ENCODE results near the gene NXF3.
"Not testable (repeated sequence)": the region's sequence is repeated elsewhere in the genome, so short reads cannot be mapped to it uniquely, and the experiment has no call there.

NXF3 gene, protein sequence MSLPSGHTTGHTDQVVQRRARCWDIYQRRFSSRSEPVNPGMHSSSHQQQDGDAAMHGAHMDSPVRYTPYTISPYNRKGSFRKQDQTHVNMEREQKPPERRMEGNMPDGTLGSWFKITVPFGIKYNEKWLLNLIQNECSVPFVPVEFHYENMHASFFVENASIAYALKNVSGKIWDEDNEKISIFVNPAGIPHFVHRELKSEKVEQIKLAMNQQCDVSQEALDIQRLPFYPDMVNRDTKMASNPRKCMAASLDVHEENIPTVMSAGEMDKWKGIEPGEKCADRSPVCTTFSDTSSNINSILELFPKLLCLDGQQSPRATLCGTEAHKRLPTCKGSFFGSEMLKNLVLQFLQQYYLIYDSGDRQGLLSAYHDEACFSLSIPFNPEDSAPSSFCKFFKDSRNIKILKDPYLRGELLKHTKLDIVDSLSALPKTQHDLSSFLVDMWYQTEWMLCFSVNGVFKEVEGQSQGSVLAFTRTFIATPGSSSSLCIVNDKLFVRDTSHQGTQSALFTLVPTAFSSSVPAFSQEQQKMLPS

DNA sequence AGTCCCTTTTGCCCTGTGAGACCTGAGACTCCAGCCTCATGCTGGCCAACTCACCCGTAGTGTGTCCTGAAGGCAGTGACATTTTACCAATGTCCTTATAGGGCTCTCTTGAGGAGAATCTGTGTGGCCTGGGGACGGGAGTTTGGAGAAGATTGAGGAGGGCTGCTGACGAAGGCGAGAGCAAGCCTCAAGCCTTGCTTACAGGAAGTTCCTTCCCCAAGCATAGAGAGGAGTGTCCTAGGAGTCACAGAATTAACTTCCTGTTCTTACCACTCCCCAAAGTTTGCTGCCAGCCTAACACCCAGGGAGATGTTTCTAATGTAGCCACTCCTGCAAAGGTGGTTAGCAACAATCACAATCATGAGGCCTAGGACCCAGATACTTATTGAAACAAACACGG lies at the start of gene NXF3:
Gene NXF3 (minus strand): TSS at position 202 of the 400 bp plus-strand sequence. CDS start 120 bp downstream, at position 82.
- DNase-seq (ENCODE audit: low read depth in 1 of 2, low spot score in 1 of 2): no peak

DNA sequence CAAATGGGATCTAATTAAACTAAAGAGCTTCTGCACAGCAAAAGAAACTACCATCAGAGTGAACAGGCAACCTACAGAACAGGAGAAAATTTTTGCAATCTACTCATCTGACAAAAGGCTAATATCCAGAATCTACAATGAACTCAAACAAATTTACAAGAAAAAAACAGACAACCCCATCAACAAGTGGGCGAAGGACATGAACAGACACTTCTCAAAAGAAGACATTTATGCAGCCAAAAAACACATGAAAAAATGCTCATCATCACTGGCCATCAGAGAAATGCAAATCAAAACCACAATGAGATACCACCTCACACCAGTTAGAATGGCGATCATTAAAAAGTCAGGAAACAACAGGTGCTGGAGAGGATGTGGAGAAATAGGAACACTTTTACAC lies 43.6 kb upstream of the NXF3 start:
- DNase-seq (ENCODE audit: low read depth in 1 of 2, low spot score in 1 of 2): not testable (repeated sequence)

DNA sequence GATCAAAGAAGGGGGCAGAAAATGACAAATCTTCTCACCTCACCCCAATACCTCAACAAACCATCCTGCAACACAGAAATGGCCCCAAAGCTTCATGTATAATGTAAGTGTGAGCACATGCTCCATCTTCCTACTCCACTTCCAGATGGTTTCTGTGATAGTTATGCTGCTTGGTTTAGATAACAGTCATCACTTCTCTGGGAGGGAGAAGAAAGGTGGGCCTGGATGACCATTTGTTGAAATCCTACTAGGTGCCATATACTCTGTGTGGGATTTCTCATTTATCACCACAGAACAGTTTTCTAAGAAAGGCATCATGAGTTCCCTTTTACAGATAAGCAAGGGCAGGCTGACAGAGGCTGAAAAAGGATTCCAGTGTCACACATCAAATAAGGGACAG lies 31.3 kb upstream of the NXF3 start:
- no peak for DNase-seq (ENCODE audit: low read depth in 1 of 2, low spot score in 1 of 2)

DNA sequence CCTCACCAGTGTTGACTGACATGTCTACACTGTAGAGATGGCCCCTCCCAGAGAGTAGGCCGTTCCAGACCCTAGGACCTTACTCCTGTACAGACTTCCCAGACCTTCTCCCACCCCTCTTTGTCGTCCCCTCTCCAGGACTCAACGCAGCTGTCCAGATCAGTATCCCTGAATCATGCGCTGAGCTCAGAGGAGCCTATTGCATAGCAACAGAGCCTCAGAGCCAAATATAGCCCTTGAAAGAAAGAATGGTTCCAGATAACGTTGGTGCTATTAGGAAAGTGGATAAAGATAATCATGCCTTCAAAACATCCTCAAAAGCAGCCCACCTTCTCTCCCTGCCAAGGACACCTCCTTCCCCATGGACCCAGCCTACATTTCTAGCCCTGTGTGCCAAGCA lies 27.8 kb upstream of the NXF3 start:
- DNase-seq (ENCODE audit: low read depth in 1 of 2, low spot score in 1 of 2): no peak

DNA sequence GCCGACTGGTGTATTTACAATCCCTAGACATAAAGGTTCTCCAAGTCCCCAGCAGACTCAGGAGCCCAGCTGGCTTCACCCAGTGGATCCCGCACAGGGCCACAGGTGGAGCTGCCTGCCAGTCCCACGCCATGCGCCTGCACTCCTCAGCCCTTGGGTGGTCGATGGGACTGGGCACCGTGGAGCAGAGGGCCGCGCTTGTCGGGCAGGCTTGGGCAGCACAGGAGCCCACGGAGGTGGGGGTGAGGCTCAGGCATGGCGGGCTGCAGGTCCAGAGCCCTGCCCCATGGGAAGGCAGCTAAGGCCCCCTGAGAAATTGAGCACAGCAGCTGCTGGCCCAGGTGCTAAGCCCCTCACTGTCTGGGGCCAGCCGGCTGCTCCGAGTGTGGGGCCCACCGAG lies 24.0 kb upstream of the NXF3 start:
- DNase-seq (ENCODE audit: low read depth in 1 of 2, low spot score in 1 of 2): not testable (repeated sequence)

DNA sequence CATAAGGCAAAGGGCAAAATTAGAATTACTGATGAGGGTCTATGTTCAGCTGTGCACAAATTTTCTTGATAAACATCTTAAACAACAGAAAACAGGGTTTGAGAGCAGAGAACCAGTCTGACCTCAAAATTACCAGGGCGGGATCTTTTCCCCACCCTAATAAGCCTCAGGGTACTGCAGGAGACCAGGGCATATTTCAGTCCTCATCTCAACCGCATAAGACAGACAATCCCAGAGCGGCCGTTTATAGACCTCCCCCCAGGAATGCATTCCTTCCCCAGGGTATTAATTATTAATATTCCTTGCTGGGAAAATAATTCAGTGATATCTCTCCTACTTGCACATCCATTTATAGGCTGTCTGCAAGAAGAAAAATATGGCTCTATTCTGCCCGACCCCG lies 16.6 kb upstream of the NXF3 start:
- not testable (repeated sequence) for DNase-seq (ENCODE audit: low read depth in 1 of 2, low spot score in 1 of 2)

DNA sequence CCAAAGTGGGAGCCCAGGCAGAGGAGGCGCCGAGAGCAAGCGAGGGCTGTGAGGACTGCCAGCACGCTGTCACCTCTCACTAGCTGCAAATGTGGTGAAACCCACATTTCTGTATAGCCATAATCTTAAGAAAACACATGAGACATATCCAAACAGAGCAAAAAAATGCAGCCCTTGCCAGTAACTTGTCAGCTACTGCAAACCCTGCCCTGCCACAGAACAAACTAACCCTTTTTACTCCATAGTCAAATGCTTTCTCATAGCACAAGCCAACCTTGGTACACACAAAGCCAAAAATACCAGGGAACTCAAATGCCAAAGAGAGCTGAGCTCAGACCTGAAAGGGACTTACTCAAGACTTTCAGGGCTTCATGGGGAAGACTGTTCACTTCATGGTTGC lies 14.9 kb upstream of the NXF3 start:
- no peak for DNase-seq (ENCODE audit: low read depth in 1 of 2, low spot score in 1 of 2)

DNA sequence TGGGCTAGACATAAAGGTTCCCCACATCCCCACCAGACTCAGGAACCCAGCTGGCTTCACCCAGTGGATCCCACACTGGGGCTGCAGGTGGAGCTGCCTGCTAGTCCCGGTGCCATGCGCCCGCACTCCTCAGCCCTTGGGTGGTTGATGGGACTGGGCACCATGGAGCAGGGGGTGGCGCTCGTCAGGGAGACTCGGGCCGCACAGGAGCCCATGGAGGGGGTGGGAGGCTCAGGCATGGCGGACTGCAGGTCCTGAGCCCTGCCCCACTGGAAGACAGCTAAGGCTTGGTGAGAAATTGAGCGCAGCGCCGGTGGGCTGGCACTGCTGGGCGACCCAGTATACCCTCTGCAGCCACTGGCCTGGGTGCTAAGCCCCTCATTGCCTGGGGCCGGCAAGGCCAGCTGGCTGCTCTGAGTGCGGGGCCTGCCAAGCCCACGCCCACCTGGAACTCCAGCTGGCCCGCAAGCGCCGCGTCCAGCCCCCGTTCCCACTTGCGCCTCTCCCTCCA lies 14.3 kb upstream of the NXF3 start:
- DNase-seq (ENCODE audit: low read depth in 1 of 2, low spot score in 1 of 2): not testable (repeated sequence)

DNA sequence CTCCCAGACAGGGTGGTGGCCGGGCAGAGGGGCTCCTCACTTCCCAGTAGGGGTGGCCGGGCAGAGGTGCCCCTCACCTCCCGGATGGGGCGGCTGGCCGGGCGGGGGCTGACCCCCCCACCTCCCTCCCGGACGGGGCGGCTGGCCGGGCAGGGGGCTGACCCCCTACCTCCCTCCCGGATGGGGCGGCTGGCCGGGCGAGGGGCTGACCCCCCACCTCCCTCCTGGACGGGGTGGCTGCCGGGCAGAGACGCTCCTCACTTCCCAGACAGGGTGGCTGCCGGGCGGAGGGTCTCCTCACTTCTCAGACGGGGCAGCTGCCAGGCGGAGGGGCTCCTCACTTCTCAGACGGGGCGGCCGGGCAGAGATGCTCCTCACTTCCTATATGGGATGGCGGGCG lies 11.4 kb upstream of the NXF3 start:
- DNase-seq (ENCODE audit: low read depth in 1 of 2, low spot score in 1 of 2): not testable (repeated sequence)

DNA sequence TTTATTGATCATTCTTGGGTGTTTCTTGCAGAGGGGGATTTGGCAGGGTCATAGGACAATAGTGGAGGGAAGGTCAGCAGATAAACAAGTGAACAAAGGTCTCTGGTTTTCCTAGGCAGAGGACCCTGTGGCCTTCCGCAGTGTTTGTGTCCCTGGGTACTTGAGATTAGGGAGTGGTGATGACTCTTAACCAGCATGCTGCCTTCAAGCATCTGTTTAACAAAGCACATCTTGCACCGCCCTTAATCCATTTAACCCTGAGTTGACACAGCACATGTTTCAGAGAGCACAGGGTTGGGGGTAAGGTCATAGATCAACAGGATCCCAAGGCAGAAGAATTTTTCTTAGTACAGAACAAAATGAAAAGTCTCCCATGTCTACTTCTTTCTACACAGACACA lies 10.9 kb upstream of the NXF3 start:
- not testable (repeated sequence) for DNase-seq (ENCODE audit: low read depth in 1 of 2, low spot score in 1 of 2)

DNA sequence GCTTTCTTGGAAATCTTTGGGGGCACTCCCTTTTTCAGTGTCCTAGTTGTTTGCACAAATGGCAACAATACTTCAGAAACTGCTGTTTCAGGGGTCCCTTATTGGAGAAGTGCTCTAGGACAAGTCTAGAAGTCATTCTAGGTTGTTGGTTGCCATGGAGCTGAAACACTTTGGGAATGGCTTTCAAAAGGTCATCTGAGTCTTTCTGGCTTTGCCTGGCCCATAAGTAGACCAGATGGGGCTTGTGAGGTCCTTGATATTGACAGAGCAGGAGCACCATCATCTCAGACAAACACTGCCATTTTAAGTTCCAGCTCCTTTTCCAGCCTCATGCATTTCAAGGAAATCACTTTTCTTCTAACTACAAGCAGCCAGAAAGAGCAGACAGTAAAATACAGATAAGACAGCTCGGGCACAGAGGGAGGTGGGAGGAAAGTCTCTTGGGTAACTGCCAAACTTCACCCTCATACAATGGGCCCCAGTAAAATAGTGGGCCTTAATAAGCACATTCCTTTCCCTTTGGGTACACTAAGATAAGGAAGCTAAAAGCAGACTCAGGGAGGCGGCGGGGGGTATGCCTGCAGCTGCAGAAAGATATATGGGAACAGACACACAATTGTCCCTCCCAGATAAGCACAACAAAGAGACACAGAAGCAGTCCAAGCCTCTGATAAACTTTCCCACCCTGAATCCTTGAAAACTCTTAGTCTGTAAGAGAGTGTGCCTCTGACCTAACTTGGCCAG lies 8.5 kb upstream of the NXF3 start:
- DNase-seq (ENCODE audit: low read depth in 1 of 2, low spot score in 1 of 2): no peak

DNA sequence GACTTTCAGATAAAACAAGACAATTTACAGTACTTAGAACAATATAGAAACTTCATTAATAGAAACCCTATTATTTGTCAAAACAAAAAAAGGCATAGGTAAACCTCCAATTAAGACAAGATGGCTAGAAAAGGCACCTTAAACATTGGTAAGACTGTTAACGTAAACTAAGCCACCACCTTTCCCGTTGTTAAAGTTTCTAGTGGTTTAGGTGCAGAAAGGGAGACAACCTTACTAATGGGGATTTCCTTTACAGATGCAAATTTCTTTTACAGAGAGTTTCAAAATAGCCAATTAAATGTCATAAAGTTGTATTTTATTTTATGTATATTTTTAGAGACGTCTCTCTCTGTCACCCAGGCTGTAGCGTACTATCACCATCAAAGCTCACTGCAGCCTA lies 7.5 kb upstream of the NXF3 start:
- no peak for DNase-seq (ENCODE audit: low read depth in 1 of 2, low spot score in 1 of 2)

DNA sequence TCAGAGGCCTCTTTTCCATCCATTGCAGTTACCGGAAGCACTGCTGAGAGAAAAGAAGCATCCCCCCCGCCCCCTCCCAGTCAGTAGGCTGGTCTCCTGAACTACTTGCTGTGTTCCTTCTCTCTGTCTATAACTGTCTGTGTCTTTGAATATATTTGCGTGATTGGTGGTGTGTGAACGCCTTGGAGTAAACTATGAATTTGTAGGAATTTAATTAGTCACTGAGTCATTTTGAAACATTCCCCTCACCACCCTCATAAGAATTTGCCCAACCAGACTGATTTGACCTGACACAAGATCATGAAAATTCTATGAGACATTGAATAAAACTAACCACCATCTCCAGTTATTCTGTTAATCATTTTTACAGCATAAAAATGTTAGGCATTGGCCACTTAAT lies 6.7 kb upstream of the NXF3 start:
- DNase-seq (ENCODE audit: low read depth in 1 of 2, low spot score in 1 of 2): no peak

DNA sequence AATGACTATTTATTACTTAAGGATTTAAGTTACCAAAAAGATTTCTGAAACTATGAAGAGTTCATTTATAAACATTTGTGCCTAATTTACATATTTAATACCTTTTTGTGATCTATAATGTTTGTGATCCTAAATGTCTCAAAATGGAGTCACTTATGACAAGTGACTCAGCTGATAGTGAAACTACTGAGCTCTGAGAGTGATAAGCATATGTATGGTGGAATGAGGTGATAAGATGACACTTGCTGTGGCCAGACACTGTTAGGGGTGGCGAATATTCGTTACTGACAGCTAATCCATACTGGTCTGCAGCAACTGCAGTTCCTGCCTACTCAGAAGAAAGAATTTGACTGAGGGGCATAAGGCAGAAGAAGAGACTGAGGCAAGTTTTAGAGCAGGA lies 5.5 kb upstream of the NXF3 start:
- DNase-seq (ENCODE audit: low read depth in 1 of 2, low spot score in 1 of 2): no peak

DNA sequence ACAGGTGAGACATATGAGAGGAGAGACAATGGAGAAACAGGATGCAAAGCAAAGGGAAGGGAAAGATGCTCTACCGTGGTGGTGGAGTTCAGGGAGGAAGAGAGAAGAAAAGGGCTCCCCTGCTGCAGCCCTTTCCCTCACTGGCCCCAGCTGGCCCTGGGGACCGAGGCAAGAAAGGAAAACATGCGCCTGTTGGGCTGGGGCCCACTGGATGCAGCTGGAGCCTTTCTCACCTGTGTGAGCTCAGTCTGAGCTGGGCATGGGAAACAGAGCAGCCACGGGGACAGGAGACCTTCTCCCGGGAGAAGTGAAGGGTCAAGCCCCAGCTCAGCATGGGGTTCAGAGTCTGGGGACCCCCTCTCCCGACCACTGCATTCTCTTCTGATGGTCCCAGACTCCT lies 11.9 kb downstream of the NXF3 start:
- DNase-seq (ENCODE audit: low read depth in 1 of 2, low spot score in 1 of 2): no peak

DNA sequence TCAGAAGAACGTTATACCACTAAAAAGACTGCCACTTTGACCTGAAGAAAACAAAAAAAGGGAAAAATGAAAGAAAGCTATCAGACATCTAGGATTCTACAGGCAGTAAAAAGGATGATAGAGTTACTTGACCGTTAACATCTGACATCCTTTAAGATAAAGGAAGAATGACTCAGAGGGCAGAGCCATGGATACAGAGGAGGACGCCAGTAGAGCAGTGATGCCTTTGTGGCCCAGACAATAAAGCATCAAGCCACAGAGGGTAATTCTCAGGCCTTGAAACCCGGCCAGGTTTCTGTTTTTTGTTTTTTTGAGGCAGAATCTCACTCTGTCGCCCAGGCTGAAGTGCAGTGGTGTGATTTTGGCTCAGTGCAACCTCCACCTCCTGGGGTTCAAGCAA lies 19.5 kb downstream of the NXF3 start:
- DNase-seq (ENCODE audit: low read depth in 1 of 2, low spot score in 1 of 2): no peak

DNA sequence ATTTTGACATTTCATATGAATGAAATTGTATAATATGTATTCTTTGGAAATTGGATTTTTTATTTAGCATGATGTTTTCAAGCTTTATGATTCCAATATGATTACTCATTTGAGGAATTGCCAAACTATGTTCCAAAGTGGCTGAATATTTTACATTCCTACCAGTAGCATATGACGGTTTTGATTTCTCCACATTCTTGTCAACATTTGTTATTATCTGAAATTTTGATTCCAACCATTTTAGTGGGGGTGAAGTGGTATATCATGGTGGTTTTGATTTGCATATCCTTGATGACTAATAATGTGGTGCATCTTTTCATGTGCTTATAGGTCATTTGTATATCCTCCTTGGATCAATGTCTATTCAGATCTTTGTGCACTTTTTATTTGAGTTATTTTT lies 26.3 kb downstream of the NXF3 start:
- DNase-seq (ENCODE audit: low read depth in 1 of 2, low spot score in 1 of 2): no peak

DNA sequence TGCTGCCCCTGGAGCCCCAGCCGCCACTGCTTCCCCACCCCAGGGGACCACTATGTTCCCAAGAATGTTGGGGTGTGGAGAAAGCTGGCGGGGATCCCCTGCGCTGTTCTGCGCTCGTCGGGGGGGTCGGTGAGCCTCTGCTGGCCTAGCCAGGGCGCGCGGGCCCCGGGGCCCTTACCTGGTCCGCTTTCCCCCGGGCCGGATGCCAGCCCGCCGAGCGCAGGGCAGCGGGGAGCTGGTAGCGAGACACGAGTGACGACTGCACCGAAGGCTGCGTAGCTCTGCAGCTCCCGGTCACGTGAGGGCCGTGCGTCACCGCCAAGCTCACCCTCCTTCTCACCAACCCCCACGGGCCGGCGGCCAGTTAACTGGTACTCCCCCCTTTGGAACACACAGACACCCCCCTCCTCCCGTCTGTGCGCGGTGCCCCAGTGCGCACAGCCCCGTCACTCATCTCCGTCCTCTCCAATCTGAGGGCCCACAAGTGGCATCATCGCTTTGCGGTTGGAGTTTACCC lies 29.0 kb downstream of the NXF3 start, which contains the start of gene BEX1:
Gene BEX1 (minus strand): TSS at position 254 of the 517 bp plus-strand sequence. CDS start 897 bp downstream, outside the sequence.
- DNase-seq (ENCODE audit: low read depth in 1 of 2, low spot score in 1 of 2): no peak

DNA sequence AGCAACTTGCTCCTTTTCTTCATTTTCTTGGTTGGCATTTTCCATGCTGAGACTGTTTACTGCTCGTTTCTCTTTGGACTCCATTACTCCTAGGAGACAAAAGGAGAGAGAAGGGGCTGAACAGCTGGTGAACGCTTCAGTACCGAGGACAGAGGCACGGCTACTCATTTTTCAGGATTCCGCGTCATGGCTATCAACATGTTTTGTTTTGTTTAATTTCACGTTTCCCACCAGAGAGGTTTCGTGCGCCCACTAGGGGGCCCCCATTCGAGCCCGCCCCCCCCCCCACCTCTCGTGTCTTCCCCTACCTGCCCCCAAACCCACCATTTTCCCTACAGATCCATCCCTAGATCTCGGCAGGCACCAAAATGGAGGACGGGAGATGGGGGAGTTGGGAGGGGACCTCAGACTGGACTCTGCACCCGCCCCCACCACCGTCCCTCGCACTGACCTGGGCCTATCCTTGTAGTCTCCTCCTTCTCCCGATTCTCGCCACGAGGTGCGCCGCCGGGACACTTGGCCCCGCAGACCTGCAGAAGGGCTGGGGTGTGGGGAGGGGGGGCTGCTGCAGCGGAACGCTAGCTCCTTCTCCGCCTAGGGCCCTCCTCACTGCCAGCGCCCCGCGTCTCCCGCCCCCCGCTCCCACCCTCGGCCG lies 29.6 kb downstream of the NXF3 start:
- DNase-seq (ENCODE audit: low read depth in 1 of 2, low spot score in 1 of 2): no peak

DNA sequence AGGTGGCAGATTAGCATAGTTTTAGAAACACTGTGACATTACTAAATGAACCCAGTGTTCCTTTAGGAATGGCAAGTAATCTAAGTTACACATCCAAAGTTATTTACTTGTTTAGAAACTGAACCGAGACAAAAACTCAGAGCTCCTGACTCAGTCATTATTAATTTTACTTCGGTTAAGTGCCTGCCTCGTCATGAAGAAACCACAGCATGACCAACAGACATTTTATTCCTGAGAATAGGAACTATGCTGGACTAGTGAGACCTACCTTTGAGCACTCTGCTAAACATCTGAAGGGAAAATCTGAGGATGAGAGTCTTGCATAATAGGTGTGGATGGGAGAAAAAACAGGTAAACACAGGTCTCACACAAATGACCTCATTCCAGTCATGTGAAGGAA lies 31.5 kb downstream of the NXF3 start:
- DNase-seq (ENCODE audit: low read depth in 1 of 2, low spot score in 1 of 2): no peak

DNA sequence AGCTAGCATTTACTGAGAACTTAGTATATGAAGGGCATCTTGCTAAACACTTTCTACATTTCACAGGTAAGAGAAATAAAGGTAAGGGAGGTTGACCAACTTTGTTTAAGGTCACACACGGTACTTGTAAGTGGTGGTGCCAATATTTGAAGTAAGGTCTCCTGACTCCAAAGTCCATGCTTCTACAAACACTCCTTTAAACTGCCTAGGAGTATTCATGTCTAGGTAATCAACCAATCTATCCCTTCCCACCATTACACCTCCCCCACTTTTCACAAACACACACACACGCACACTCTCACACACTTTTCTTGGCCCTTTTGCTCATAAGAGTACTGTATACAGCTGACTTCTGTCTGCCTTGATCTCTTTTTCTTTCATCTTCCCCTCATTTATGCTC lies 36.0 kb downstream of the NXF3 start:
- DNase-seq (ENCODE audit: low read depth in 1 of 2, low spot score in 1 of 2): no peak
